Left lobe of liver (tissue), 2 donors: Measurements from ENCODE around the gene WNK4. TPM values are rescaled to one million over a fixed set of nuclear protein-coding genes. Genes with fewer than 3 reads are reported as not detected.
"Not testable (repeated sequence)": the region's sequence is repeated elsewhere in the genome, so short reads cannot be mapped to it uniquely, and the experiment has no call there.

Experiments used
- ATAC-seq: fragments of 200-7000 bp; cut with Tn5 transposase; one replicate; pipeline ENCODE4 v1.9.1; 2020; ENCODE audit warnings: mild to moderate bottlenecking, moderate library complexity
- DNase-seq: peaks from one replicate; pipeline ENCODE4 v3.0.0-alpha.2; 2020; ENCODE audit warnings: low spot score
- total RNA-seq: library from RNA; stranded (reverse); gene quantifications from one replicate; pipeline ENCODE4 v1.2.1, GENCODE V29; 2021
- donor health status: DM: no; HTN: no; CAD: no; lungs with moderate emphysema.
- donor health status: DM: no; HTN: yes; CAD: no.

The WNK4 gene
- total RNA-seq, 1 donor from 2014 or later = 0.53 TPM

DNA sequence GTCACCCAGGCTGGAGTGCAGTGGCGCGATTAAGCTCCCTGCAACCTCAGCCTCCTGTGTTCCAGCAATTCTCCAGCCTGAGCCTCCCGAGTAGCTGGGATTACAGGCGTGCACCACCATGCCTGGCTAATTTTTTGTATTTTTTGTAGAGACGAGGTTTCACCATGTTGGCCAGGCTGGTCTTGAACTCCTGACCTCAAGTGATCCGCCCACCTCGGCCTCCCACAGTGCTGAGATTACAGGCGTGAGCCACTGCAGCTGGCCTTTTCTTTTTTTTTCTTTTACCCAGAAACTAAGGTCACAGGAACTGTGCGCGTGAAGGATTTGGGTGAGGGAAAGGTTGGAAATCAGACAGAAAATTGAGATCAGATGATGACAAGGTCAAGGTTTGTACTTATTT lies 10.4 kb upstream of the WNK4 start:
- DNase-seq, ATAC-seq: not testable (repeated sequence)

DNA sequence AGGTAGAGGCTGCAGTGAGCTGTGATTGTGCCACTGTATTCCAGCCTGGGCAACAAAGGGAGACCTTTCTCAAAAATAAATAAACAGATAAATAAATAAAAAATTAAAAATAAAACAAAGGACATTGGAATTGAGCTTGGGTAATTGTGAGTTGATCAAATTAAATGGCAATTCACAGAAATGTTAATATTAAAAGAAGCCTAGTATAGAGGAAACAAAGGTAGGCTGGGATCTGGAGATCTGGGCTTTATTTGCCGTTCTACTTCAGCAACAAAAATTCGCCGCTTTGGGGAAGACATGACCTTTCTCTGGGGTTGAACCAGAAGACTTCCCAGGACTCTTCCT lies 7.5 kb upstream of the WNK4 start:
- DNase-seq (no peak), ATAC-seq (no peak)

DNA sequence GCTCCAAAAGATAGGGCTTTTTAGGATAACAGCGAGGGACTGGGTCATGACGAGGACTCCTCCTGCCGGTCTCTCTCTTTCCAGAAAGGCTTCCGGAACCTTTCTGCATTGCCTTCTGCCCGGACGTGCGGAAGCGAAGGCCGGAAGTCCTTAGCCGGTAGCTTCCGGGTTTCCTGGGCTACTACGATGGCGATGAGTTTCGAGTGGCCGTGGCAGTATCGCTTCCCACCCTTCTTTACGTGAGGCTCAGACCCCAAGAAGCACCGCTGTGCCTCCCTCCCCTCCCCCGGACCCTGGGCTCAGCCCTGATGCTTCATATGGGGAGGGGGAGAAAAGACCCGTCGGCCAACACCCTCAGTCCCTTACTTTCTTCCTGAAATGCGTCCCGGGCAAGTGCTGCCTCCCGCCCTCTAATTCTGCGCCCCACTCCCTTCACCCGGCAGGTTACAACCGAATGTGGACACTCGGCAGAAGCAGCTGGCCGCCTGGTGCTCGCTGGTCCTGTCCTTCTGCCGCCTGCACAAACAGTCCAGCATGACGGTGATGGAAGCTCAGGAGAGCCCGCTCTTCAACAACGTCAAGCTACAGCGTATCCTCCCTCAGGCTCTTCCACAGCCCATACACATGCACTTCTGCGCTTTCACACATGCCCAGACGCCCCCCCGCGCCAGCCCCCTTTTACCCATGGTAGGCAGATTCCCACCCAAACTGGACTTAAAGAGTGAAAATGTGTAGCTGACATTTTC lies 6.9 kb upstream of the WNK4 start, which contains the start of gene VPS25:
TSS of gene VPS25 (plus strand) at position 160 of the 746 bp plus-strand sequence. CDS start at position 187, 27 bp downstream.
- DNase-seq (peak; percentile 78), ATAC-seq (peak; percentile 99)

DNA sequence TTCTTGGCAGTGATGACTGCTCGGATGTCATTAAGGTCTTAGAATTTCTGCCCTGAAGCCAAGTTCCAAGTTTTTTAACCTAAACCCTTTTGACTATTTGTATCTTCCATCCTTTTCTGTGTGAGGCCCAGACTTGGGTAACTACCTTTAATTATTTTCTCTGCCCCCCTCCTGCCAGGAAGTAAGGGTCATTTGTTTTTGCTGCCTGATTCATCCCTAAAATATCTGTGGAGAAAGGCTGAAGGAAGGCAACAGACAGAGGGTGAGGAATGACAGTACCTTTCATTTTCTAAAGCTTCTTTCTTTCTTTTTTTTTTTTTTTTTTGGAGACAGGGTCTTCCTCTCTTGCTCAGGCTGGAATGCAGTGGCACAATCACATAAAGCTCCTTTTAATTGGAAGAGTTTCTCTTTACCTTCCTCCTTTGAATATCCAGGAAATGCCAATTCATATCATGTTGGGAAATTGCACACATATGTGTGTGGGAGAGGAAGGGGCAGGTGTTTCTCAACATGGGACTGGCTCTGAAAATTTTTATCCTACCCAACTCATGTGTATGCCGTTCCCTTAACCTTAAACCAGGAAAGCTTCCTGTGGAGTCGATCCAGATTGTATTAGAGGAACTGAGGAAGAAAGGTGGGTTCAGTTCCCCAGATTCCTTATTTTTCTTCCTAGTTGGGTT lies 6.2 kb upstream of the WNK4 start:
- ATAC-seq = no peak

DNA sequence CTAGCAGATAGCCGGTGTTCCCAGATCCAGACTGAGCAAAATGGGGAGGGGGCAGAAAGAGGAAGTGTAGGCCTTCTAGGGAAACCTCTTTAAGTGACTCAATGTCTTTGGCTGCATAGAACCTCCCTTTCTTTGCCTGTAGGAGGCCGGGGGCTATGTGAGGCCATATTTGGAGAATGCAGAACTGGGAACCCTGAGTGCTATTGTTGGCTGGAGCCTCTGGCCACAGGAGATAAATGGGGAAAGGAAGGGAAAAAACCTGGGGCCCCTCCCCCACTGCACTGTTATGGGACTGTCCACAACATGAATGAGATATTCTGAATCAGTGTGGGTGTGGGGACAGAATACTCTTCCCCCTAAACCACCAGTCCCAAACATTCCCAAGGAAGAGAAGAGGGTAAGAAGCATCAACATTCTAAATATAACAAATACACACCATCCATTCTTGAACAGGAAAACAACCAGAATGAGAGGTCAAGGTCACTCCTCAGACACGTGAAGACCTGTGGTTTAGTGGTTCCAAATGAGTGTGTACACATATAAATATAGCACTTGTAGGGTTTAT lies 4.8 kb upstream of the WNK4 start:
- ATAC-seq (no peak), DNase-seq (no peak)

More for the DNA sequence above, 6.2 kb upstream of the WNK4 start:
- DNase-seq = no peak

DNA sequence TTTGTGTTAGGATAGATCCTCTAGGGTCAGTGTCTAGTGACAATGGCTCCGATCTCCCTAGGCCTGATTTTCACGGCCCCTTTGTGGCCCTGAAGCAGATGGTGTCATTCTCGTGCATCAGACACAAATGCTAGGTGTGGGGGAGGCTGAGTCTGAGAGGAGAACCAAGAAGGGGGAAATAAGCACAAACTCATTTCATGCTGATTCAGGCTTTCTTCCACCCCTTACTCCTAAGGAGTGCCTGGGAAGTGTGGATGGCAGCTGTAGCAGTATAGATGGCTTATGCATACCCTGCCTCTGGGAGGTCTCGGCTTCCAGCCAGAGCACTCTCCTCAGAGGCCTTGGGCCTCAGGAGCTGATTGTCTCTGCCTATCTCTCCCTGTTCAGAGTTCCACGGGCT lies 1.8 kb upstream of the WNK4 start:
- ATAC-seq (no peak), DNase-seq (no peak)

DNA sequence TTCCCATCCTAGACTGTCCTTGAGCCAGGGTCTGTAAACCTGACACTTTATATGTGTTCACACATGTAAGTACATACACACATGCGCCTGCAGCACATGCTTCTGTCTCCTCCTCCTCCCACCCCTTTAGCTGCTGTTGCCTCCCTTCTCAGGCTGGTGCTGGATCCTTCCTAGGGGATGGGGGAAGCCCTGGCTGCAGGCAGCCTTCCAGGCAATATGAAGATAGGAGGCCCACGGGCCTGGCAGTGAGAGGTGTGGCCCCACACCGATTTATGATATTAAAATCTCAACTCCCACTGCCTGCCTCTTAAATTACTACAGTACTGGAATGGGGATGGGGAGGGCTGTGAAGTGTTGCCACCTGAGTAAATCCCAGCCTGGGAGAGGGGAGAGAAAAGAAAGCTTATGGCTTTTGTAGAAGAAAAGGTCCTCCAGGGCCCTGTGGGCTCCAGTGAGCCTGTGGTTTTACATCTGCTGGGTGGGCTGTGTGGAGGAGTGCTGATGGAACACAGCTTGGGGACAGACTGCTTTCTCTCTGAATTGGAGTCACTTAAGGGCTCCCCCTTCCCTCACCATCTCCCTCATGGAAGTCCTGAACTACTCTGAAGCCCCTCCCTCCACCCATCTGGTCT lies 990 bp upstream of the WNK4 start:
- ATAC-seq (no peak), DNase-seq (no peak)

DNA sequence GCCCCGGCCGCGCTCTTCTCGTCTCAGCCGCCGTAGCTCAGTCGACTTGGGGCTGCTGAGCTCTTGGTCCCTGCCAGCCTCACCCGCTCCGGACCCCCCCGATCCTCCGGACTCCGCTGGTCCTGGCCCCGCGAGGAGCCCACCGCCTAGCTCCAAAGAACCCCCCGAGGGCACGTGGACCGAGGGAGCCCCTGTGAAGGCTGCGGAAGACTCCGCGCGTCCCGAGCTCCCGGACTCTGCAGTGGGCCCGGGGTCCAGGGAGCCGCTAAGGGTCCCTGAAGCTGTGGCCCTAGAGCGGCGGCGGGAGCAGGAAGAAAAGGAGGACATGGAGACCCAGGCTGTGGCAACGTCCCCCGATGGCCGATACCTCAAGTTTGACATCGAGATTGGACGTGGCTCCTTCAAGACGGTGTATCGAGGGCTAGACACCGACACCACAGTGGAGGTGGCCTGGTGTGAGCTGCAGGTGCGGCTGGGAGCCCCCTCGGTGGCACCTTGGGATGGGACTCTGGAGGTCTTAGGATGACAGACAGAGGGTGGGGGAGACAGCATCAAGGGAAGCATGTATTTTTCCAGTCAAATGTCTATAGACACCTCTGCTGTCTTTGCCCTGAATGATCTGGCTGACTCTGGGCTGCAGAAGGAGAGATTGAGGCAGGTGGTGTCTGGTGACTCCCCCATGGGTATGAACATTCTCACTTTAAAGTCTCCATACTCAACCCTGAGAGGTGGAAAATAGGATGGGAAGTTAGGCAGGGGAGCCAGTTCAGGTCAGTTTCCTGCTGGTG lies 635 bp downstream of the WNK4 start:
- peak; percentile 21 for ATAC-seq
- no peak for DNase-seq

DNA sequence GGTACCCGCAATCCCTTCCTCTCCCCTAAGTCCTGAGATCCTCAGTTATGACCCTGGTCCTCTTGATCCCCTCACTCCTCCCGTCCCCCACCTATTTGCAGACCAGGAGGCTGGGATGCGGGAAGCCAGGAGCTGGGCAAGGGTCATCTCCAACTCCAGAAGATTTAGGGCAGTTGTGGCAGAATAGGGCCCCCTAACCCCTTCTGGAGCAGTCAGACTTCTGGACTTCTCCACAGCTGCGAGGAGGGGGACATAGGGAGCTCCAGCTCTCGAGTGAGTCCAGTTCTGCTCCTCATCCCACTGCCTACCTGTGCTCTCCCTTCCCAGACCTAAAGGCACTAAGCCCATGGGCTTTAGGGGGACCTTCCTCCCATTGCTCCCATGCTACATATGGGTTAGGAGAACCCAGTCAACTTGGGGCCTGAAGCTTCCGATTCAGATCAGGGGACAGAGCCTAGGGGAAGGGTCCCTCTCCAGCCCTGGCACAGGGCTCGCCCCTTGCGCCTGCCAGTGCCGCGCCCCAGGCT lies 1.3 kb downstream of the WNK4 start:
- no peak for DNase-seq
- ATAC-seq = peak; percentile 11

DNA sequence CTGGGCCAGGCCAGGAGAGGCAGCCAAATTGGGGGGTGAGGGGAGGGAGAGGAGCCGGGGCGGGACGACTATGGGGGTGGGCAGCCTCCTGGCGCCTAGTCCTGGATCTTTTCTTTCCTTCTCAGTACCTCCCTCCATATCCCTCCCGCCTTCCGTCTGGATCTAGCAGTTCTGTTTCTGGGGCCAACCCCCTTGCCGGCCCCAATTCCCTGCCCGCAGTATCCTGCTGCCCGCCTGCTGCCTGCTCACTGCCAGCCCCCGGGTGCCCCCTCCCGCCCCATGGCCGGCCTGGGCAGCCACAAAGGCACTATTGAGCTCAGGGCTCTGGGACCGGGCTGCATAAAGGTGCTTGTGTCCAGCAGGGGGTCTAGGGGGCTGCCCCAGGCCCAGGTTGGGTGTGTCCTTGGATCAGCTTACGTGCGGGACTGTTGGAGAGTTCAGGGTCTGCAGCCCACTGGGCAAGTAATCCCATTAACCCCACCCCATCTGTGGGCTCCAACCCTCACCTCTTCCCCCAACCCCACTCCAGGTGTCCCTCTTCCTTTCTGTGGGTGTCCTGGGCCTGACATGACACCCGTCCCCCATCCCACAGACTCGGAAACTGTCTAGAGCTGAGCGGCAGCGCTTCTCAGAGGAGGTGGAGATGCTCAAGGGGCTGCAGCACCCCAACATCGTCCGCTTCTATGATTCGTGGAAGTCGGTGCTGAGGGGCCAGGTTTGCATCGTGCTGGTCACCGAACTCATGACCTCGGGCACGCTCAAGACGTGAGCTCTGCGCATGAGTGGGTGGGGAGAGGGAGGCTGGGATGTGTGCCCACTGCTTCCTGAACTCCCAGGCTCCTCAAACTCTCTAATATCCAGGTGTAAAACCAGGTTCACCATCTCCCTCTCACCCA lies 2.0 kb downstream of the WNK4 start:
- no peak for DNase-seq
- no peak for ATAC-seq

DNA sequence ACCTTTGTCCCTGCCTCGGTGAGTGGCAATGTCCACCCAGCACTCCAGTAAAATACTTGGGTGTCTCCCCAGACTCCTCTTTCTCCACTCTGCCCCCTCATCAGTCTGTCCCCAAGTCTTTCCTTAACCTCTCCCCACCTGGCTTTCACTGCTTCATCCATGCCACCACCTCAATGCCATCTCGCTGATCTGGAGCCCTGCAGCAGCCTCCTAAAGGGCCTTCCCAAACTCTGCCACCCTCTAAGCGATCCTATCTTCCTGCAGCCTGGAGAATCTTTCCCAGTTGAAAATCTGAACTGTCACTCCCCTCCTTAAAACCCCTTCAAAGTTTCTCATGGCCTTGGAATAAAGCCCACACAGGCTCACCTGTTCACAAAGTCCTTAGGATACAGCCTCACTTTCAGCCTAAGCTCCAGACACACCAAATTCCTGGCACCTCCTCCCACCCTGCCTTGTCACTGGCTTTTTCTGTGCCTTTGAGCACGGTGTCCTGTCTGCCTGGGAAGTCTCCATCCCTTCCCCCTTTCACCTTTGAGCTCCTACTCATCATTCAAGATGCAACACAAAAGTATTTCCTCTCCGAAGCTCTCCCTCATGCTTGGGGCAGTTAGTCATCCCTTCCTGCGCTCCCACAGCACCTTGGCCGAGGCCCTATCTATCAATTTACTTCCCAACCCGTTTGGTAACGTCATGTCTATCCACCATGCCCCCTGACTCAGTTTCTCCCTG lies 2.8 kb downstream of the WNK4 start:
- ATAC-seq = no peak
- DNase-seq = no peak

DNA sequence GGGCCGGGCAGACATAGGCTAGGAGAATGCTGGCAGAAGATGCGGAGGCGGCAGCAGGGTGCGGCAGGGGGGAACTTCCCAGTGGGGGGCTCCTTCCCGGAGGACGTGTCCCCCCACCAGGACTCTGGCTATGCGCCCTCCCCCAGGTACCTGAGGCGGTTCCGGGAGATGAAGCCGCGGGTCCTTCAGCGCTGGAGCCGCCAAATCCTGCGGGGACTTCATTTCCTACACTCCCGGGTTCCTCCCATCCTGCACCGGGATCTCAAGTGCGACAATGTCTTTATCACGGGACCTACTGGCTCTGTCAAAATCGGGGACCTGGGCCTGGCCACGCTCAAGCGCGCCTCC lies 3.4 kb downstream of the WNK4 start:
- ATAC-seq (no peak), DNase-seq (no peak)

DNA sequence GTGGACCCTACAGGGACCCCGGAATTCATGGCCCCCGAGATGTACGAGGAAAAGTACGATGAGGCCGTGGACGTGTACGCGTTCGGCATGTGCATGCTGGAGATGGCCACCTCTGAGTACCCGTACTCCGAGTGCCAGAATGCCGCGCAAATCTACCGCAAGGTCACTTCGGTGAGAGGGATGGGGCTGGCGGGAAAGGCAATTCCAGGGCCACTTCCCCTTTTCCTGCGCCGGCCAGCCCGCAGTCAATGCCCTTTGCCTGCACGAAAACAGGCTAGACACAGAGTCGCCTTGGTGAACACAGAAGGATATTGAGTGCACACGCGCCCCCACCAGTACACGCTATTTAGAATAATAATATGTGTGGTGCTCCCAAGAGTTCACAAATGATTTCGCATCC lies 4.0 kb downstream of the WNK4 start:
- no peak for ATAC-seq

DNA sequence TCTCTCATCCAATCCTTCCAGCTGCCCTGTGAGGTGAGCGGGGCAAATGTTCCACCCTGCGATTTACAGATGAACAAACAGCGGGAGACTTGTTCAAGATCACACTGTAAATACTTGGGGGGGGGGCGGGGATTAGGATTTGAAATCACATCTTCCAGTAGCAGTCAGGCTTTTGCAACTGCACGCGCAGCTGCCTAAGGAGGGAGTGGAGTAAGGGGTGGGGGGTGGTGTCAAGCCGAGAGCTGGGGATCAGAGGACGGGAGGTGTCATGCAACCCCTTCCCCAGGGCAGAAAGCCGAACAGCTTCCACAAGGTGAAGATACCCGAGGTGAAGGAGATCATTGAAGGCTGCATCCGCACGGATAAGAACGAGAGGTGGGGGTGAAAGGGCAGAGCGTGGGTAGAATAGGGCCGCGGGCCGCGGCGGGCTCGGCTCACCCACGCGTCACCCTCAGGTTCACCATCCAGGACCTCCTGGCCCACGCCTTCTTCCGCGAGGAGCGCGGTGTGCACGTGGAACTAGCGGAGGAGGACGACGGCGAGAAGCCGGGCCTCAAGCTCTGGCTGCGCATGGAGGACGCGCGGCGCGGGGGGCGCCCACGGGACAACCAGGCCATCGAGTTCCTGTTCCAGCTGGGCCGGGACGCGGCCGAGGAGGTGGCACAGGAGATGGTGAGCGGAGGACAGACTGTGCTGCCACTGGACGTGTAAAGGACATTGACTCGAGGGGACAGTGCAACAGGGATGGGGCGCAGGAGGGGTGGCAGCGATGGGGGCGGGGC lies 4.6 kb downstream of the WNK4 start:
- no peak for ATAC-seq

More for the DNA sequence above, 4.0 kb downstream of the WNK4 start:
- no peak for DNase-seq

DNA sequence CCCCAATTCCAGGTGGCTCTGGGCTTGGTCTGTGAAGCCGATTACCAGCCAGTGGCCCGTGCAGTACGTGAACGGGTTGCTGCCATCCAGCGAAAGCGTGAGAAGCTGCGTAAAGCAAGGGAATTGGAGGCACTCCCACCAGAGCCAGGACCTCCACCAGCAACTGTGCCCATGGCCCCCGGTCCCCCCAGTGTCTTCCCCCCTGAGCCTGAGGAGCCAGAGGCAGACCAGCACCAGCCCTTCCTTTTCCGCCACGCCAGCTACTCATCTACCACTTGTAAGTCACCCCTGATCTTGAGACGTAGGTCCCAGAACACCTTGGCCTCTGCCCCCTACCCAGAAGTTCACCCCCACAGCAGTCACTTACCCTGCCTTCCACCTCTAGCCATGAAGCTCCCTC lies 6.9 kb downstream of the WNK4 start:
- DNase-seq (no peak), ATAC-seq (no peak)

More for the DNA sequence above, 4.6 kb downstream of the WNK4 start:
- DNase-seq = no peak

DNA sequence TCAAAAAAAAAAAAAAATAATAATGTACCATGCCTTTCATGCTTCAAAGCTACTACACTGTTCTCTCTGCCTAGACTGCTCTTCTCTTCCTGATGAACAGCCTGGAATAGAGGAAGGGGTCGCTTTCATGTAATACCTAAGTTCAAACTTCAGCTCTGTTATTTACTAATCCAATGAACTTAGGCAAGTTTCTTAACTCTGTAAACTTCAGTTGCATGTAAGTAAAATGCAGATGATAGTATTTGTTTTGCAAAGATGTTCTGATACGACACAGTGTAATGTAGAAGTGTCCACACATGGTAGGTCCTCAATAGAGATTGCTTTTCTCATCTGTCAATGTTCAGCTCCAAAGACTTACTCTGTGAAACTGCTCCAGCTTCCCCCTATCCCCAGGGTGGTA lies 11.5 kb downstream of the WNK4 start:
- DNase-seq = no peak
- ATAC-seq = peak; percentile 11

DNA sequence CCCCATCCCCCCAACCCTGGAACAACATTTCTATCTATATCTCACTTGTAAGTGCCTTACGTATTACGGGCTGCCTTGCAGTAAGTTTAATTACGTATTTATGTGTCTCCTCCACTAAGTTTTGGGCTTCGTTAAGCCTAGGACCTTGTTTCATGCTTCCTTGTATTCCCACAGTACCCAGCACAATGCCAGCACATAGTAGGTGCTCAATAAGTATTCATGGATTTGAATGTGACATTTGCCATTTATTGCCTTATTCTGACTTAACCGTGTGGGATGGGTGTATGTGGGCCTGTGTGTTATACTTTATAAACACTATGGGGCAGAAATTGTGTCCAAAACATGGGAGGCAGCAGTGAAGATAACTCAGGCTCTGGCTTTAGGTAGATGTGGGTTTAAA lies 12.1 kb downstream of the WNK4 start:
- no peak for ATAC-seq
- DNase-seq = no peak

DNA sequence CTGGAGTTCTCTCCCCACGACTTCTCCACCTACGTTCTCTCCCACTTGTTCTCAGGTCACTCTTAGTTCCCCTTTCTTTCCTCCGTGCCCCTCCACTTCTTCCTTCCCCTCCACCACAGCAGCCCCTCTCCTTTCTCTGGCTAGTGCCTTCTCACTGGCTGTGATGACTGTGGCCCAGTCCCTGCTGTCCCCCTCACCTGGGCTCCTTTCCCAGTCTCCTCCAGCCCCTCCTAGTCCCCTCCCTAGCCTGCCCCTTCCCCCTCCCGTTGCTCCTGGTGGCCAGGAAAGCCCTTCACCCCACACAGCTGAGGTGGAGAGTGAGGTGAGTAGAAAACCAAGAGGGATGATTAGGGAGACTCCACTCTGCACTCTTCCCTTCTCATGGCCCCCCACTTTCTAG lies 14.7 kb downstream of the WNK4 start:
- ATAC-seq = no peak

More for the DNA sequence above, 14.7 kb downstream of the WNK4 start:
- DNase-seq = no peak
